Activated T-cell treated with anti-CD3 and anti-CD28 coated beads for 4 hours (primary cell): ENCODE results near the gene TUBE1.
"Not testable (repeated sequence)": the region's sequence is repeated elsewhere in the genome, so short reads cannot be mapped to it uniquely, and the experiment has no call there.

Experiments used
- DNase-seq: peaks from one replicate; pipeline ENCODE4 v3.0.0-alpha.2; 2020

Gene TUBE1

GRCh38 chr6:112061605-112062004 is 25.7 kb downstream of the TUBE1 start:
- DNase-seq = no peak

- no peak for DNase-seq
These were observed 28.8 kb downstream of the TUBE1 start for GRCh38 chr6:112058243-112059032.

GRCh38 chr6:112054555-112055190 is 32.6 kb downstream of the TUBE1 start:
- no peak for DNase-seq

GRCh38 chr6:112054001-112054400 is 33.3 kb downstream of the TUBE1 start, which contains the start of gene CCN6:
CCN6 (plus strand) TSS chr6:112054104; CDS start chr6:112054358, 254 bp downstream.
- no peak for DNase-seq

- not testable (repeated sequence) for DNase-seq
These were observed 36.0 kb downstream of the TUBE1 start for GRCh38 chr6:112051251-112051740.

- DNase-seq = no peak
These were observed 36.9 kb downstream of the TUBE1 start for GRCh38 chr6:112050429-112050828.

GRCh38 chr6:112049996-112050395 is 37.3 kb downstream of the TUBE1 start:
- no peak for DNase-seq

- DNase-seq = no peak
These were observed 38.1 kb downstream of the TUBE1 start for GRCh38 chr6:112049026-112049799.

- DNase-seq = not testable (repeated sequence)
These were observed 39.8 kb downstream of the TUBE1 start for GRCh38 chr6:112047523-112047922.

- DNase-seq = no peak
These were observed 42.4 kb downstream of the TUBE1 start for GRCh38 chr6:112044856-112045255.

- DNase-seq = no peak
These were observed 43.1 kb downstream of the TUBE1 start for GRCh38 chr6:112044196-112044595.

GRCh38 chr6:112043032-112044007 is 44.0 kb downstream of the TUBE1 start:
- DNase-seq = peak; percentile 92

- DNase-seq = no peak
These were observed 45.7 kb downstream of the TUBE1 start for GRCh38 chr6:112041535-112041934.

- no peak for DNase-seq
These were observed 46.3 kb downstream of the TUBE1 start for GRCh38 chr6:112040956-112041355.

- no peak for DNase-seq
These were observed 47.9 kb downstream of the TUBE1 start for GRCh38 chr6:112039431-112039770.

- DNase-seq = no peak
These were observed 48.4 kb downstream of the TUBE1 start for GRCh38 chr6:112038756-112039430.

GRCh38 chr6:112038268-112038667 is 49.0 kb downstream of the TUBE1 start:
- DNase-seq = no peak

- no peak for DNase-seq
These were observed 49.5 kb downstream of the TUBE1 start for GRCh38 chr6:112037783-112038216.

GRCh38 chr6:112036088-112036637 is 51.1 kb downstream of the TUBE1 start:
- no peak for DNase-seq

- DNase-seq = no peak
These were observed 52.7 kb downstream of the TUBE1 start for GRCh38 chr6:112034616-112034995.
